CD8-positive, alpha-beta memory T cell (primary cell): ENCODE measurements around the gene FOXI2. TPM values are rescaled to one million over a fixed set of nuclear protein-coding genes. Genes with fewer than 3 reads are reported as not detected.

Experiments used
- CTCF ChIA-PET: fragments of 350-600 bp; sonication (Branson Sonifier 250); formaldehyde crosslinking; loops from one replicate; lab custom pipeline; 2021; ENCODE audit warnings: antibody characterized with exemption; lab: Charles Lee
- POLR2A ChIA-PET: fragments of 350-600 bp; sonication (Branson Sonifier 250); formaldehyde crosslinking; loops from one replicate; lab custom pipeline; 2021; ENCODE audit warnings: antibody characterized with exemption; lab: Charles Lee
- DNase-seq, 5 donors: peaks; one replicate each; pipeline versions ENCODE4 v3.0.0 to v3.0.0-alpha.2; 2020 to 2022; ENCODE audit warnings: mixed read lengths in 1 of 5
- H3K27ac ChIP-seq: one replicate; pipeline ENCODE4 v1.7.0; 2013; ENCODE audit warnings: low read depth, mild to moderate bottlenecking, low read length, moderate library complexity
- H3K27me3 ChIP-seq: 2 replicates; pipeline ENCODE4 v1.7.0; 2013; ENCODE audit warnings: low read length, mild to moderate bottlenecking; ENCODE audit not compliant: insufficient read depth, poor library complexity, severe bottlenecking
- H3K36me3 ChIP-seq: 2 replicates; pipeline ENCODE4 v1.7.0; 2013; ENCODE audit warnings: mild to moderate bottlenecking, low read length, moderate library complexity; ENCODE audit not compliant: insufficient read depth
- H3K4me1 ChIP-seq: 2 replicates; pipeline ENCODE4 v1.7.0; 2013; ENCODE audit warnings: mild to moderate bottlenecking, low read length, moderate library complexity; ENCODE audit not compliant: insufficient read depth
- H3K4me3 ChIP-seq: 2 replicates; pipeline ENCODE4 v1.7.0; 2013; ENCODE audit warnings: mild to moderate bottlenecking, low read length
- H3K9me3 ChIP-seq: 2 replicates; pipeline ENCODE4 v1.7.0; 2013; ENCODE audit warnings: mild to moderate bottlenecking, low read length
- H3K27ac Mint-ChIP-seq, 8 donors: one replicate each; pipeline ENCODE4 v1.8.0; 2020 to 2021; ENCODE audit warnings: mixed read lengths in 8 of 8, mild to moderate bottlenecking in 6 of 8, inconsistent platforms in 3 of 8, moderate library complexity in 3 of 8
- H3K27me3 Mint-ChIP-seq, 2 donors: one replicate each; pipeline ENCODE4 v1.8.0; 2020 to 2021; ENCODE audit warnings: mixed read lengths in 2 of 2, mild to moderate bottlenecking in 1 of 2, moderate library complexity in 1 of 2
- H3K36me3 Mint-ChIP-seq, 3 donors: one replicate each; pipeline ENCODE4 v1.8.0; 2020 to 2021; ENCODE audit warnings: mixed read lengths in 3 of 3, inconsistent platforms in 1 of 3, mild to moderate bottlenecking in 1 of 3
- H3K4me1 Mint-ChIP-seq, 3 donors: one replicate each; pipeline ENCODE4 v1.8.0; 2020 to 2021; ENCODE audit warnings: mixed read lengths in 3 of 3, inconsistent platforms in 1 of 3, mild to moderate bottlenecking in 1 of 3
- H3K4me3 Mint-ChIP-seq, 7 donors: one replicate each; pipeline ENCODE4 v1.8.0; 2020 to 2021; ENCODE audit warnings: mixed read lengths in 7 of 7, mild to moderate bottlenecking in 6 of 7, moderate library complexity in 4 of 7, inconsistent platforms in 2 of 7
- H3K9me3 Mint-ChIP-seq, 5 donors: one replicate each; pipeline ENCODE4 v1.8.0; 2020 to 2022; ENCODE audit warnings: mixed read lengths in 5 of 5, mild to moderate bottlenecking in 3 of 5, moderate library complexity in 2 of 5, inconsistent platforms in 1 of 5
- polyA plus RNA-seq: library from polyadenylated mRNA; unstranded; fragments of 300-500 nt; fragmentation: Illumina TruSeq; gene quantifications from one replicate; pipeline ENCODE4 v1.2.3, GENCODE V29; 2021
- total RNA-seq, 2 experiments: library from RNA; stranded (reverse); gene quantifications; one replicate each; pipeline ENCODE4 v1.2.3, GENCODE V29; 2021

Gene FOXI2
- total and polyA plus RNA-seq, 3 experiments from 2014 or later: not detected

GRCh38 chr10:127756264-127756663, 19.3 kb downstream of the FOXI2 start:
- H3K36me3 Mint-ChIP-seq: no peaks in the 10 kb centered on the region
- Histone ChIP-seq H3K9me3 (no peaks in the 10 kb centered on the region), H3K27ac (no peak overlapping the region), H3K4me3 (no peak overlapping the region), H3K27me3 (no peaks in the 10 kb centered on the region), H3K36me3 (no peaks in the 10 kb centered on the region), H3K4me1 (no peaks in the 10 kb centered on the region)
- CTCF ChIA-PET: no interaction called here
- DNase-seq: no peak
- H3K4me1 Mint-ChIP-seq: no peaks in the 10 kb centered on the region
- POLR2A ChIA-PET: no interaction called here
- H3K9me3 Mint-ChIP-seq: no peaks in the 10 kb centered on the region
- H3K27me3 Mint-ChIP-seq: peaks cover 0 to 9% of the 10 kb centered on the region in 2 donors
- no peak overlapping the region for H3K4me3 Mint-ChIP-seq
- H3K27ac Mint-ChIP-seq: no peak overlapping the region

- no peaks in the 10 kb centered on the region for H3K4me1 Mint-ChIP-seq
- Histone ChIP-seq H3K27me3 (no peaks in the 10 kb centered on the region), H3K4me3 (no peak overlapping the region), H3K4me1 (no peaks in the 10 kb centered on the region), H3K9me3 (no peaks in the 10 kb centered on the region), H3K36me3 (no peaks in the 10 kb centered on the region), H3K27ac (no peak overlapping the region)
- H3K36me3 Mint-ChIP-seq: no peaks in the 10 kb centered on the region
- POLR2A ChIA-PET: no interaction called here
- CTCF ChIA-PET: interaction anchor here (1.5 kb wide), 1 partner anchor 97 kb away, joined by 3 read pairs; no protein-coding TSS in a partner anchor
- peak overlapping the region in 1 of 7 donors; percentile 11 for H3K4me3 Mint-ChIP-seq
- H3K27ac Mint-ChIP-seq: no peak overlapping the region
- DNase-seq: no peak
- H3K9me3 Mint-ChIP-seq: peaks cover 0 to 3% (median 0%) of the 10 kb centered on the region in 5 donors
- H3K27me3 Mint-ChIP-seq: peaks cover 5 to 6% of the 10 kb centered on the region in 2 donors
These were observed 20.0 kb downstream of the FOXI2 start for GRCh38 chr10:127757033-127757432.

GRCh38 chr10:127759276-127759675, 22.3 kb downstream of the FOXI2 start:
- Mint-ChIP-seq H3K9me3 (peaks cover 0 to 3% (median 0%) of the 10 kb centered on the region in 5 donors), H3K4me3 (no peak overlapping the region)
- no peaks in the 10 kb centered on the region for H3K4me1 ChIP-seq

GRCh38 chr10:127762925-127763324, 25.9 kb downstream of the FOXI2 start:
- Histone ChIP-seq H3K36me3 (no peaks in the 10 kb centered on the region), H3K9me3 (no peaks in the 10 kb centered on the region), H3K27me3 (no peaks in the 10 kb centered on the region), H3K27ac (no peak overlapping the region), H3K4me1 (no peaks in the 10 kb centered on the region), H3K4me3 (no peak overlapping the region)
- Mint-ChIP-seq H3K9me3 (peaks cover 0 to 6% (median 3%) of the 10 kb centered on the region in 5 donors), H3K27me3 (peaks cover 8 to 18% of the 10 kb centered on the region in 2 donors), H3K36me3 (no peaks in the 10 kb centered on the region), H3K27ac (no peak overlapping the region), H3K4me1 (no peaks in the 10 kb centered on the region), H3K4me3 (no peak overlapping the region)
- ChIA-PET POLR2A (no interaction called here), CTCF (no interaction called here)
- no peak for DNase-seq

More at GRCh38 chr10:127759276-127759675, 22.3 kb downstream of the FOXI2 start:
- ChIA-PET CTCF (no interaction called here), POLR2A (no interaction called here)
- H3K4me3 ChIP-seq: no peak overlapping the region
- no peaks in the 10 kb centered on the region for H3K4me1 Mint-ChIP-seq
- no peak overlapping the region for H3K27ac Mint-ChIP-seq
- no peaks in the 10 kb centered on the region for H3K36me3 Mint-ChIP-seq
- no peak overlapping the region for H3K27ac ChIP-seq
- no peaks in the 10 kb centered on the region for H3K27me3 ChIP-seq
- H3K9me3 ChIP-seq: no peaks in the 10 kb centered on the region
- no peaks in the 10 kb centered on the region for H3K36me3 ChIP-seq
- peaks cover 6 to 12% of the 10 kb centered on the region in 2 donors for H3K27me3 Mint-ChIP-seq
- no peak for DNase-seq

GRCh38 chr10:127774766-127775559, 38.0 kb downstream of the FOXI2 start:
- DNase-seq: no peak
- CTCF ChIA-PET: no interaction called here
- Mint-ChIP-seq H3K27me3 (no peaks in the 10 kb centered on the region), H3K4me3 (no peak overlapping the region), H3K4me1 (no peaks in the 10 kb centered on the region), H3K9me3 (no peaks in the 10 kb centered on the region), H3K27ac (no peak overlapping the region), H3K36me3 (no peaks in the 10 kb centered on the region)
- Histone ChIP-seq H3K9me3 (no peaks in the 10 kb centered on the region), H3K36me3 (no peaks in the 10 kb centered on the region), H3K4me1 (no peaks in the 10 kb centered on the region), H3K4me3 (no peak overlapping the region), H3K27me3 (no peaks in the 10 kb centered on the region), H3K27ac (no peak overlapping the region)
- POLR2A ChIA-PET: no interaction called here

- Mint-ChIP-seq H3K4me3 (no peak overlapping the region), H3K27me3 (peaks cover 3 to 4% of the 10 kb centered on the region in 2 donors), H3K4me1 (no peaks in the 10 kb centered on the region), H3K9me3 (no peaks in the 10 kb centered on the region), H3K36me3 (no peaks in the 10 kb centered on the region), H3K27ac (no peak overlapping the region)
- Histone ChIP-seq H3K9me3 (no peaks in the 10 kb centered on the region), H3K4me1 (no peaks in the 10 kb centered on the region), H3K4me3 (no peak overlapping the region), H3K27ac (no peak overlapping the region), H3K27me3 (no peaks in the 10 kb centered on the region), H3K36me3 (no peaks in the 10 kb centered on the region)
- ChIA-PET CTCF (no interaction called here), POLR2A (no interaction called here)
- DNase-seq: no peak
These were observed 39.8 kb downstream of the FOXI2 start for GRCh38 chr10:127776816-127777215.

- H3K4me1 Mint-ChIP-seq: no peaks in the 10 kb centered on the region
- Histone ChIP-seq H3K36me3 (no peaks in the 10 kb centered on the region), H3K9me3 (no peaks in the 10 kb centered on the region), H3K27ac (no peak overlapping the region), H3K27me3 (no peaks in the 10 kb centered on the region), H3K4me1 (no peaks in the 10 kb centered on the region), H3K4me3 (no peak overlapping the region)
- ChIA-PET POLR2A (no interaction called here), CTCF (no interaction called here)
- H3K36me3 Mint-ChIP-seq: no peaks in the 10 kb centered on the region
- H3K27ac Mint-ChIP-seq: no peak overlapping the region
- H3K9me3 Mint-ChIP-seq: no peaks in the 10 kb centered on the region
- DNase-seq: no peak
- H3K4me3 Mint-ChIP-seq: no peak overlapping the region
- H3K27me3 Mint-ChIP-seq: peaks cover 4 to 6% of the 10 kb centered on the region in 2 donors
These were observed 44.4 kb downstream of the FOXI2 start for GRCh38 chr10:127781412-127781811.

GRCh38 chr10:127787873-127788272, 50.9 kb downstream of the FOXI2 start:
- H3K27me3 ChIP-seq: no peaks in the 10 kb centered on the region
- peaks cover 8 to 15% of the 10 kb centered on the region in 2 donors for H3K27me3 Mint-ChIP-seq
- no peak for DNase-seq
- ChIA-PET POLR2A (no interaction called here), CTCF (no interaction called here)
- peaks cover 6% of the 10 kb centered on the region for H3K9me3 ChIP-seq
- no peaks in the 10 kb centered on the region for H3K4me1 ChIP-seq
- H3K9me3 Mint-ChIP-seq: peaks cover 0 to 5% (median 0%) of the 10 kb centered on the region in 5 donors
- H3K4me3 ChIP-seq: no peak overlapping the region
- H3K4me3 Mint-ChIP-seq: no peak overlapping the region
- H3K36me3 Mint-ChIP-seq: no peaks in the 10 kb centered on the region
- no peak overlapping the region for H3K27ac Mint-ChIP-seq
- H3K27ac ChIP-seq: no peak overlapping the region
- H3K36me3 ChIP-seq: no peaks in the 10 kb centered on the region
- H3K4me1 Mint-ChIP-seq: no peaks in the 10 kb centered on the region
